HCT116 (cell line): ENCODE measurements around the gene ALDH3B1. TPM values are rescaled to one million over a fixed set of nuclear protein-coding genes. Genes with fewer than 3 reads are reported as not detected.

Source experiments
- ATAC-seq: fragments of 200-7000 bp; cut with Tn5 transposase; 2 replicates; pipeline ENCODE4 v1.9.1; 2020; ENCODE audit warnings: mild to moderate bottlenecking, moderate library complexity
- BruUV-seq: library from RNA; stranded (reverse); fragments of 400-500 nt; replicated peaks from 2 replicates; lab custom pipeline; 2021; lab: Mats Ljungman, UMichigan
- CTCF ChIA-PET: fragments of 300-600 bp; sonication (Branson Sonifier 250); formaldehyde crosslinking; loops from one replicate; lab custom pipeline; 2021; ENCODE audit warnings: antibody characterized with exemption; lab: Charles Lee
- POLR2A ChIA-PET: fragments of 300-600, 350-600 bp; sonication (Branson Sonifier 250); formaldehyde crosslinking; loops from one replicate; lab custom pipeline; 2021; ENCODE audit warnings: antibody characterized with exemption; lab: Charles Lee
- RAD21 ChIA-PET, 2 experiments: fragments of 300-600 bp; sonication (Branson Sonifier 250); formaldehyde crosslinking; loops; one replicate each; lab custom pipeline; 2023; ENCODE audit warnings: low total read pairs in 2 of 2; ENCODE audit not compliant: uncharacterized antibody in 2 of 2, unreplicated experiment in 2 of 2, low non-redundant PET in 1 of 2; lab: Charles Lee
- DNase-seq: peaks from one replicate; pipeline ENCODE4 v3.0.0-alpha.2; 2010; ENCODE audit warnings: low read depth, low spot score
- H2AFZ ChIP-seq: fragments of 200-600 bp; shearing (Covaris generic), sonication (generic); 2 replicates; pipeline ENCODE4 v1.6.1; 2017; ENCODE audit warnings: low read depth, mixed run types, mixed read lengths, antibody characterized with exemption, low read length; ENCODE audit not compliant: poor library complexity, severe bottlenecking
- H3K27ac ChIP-seq: 2 replicates; pipeline ENCODE4 v1.5.1; 2012; ENCODE audit warnings: low read depth, low read length
- H3K27me3 ChIP-seq: fragments of 200-600 bp; sonication (generic); 2 replicates; pipeline ENCODE4 v1.6.1; 2016; ENCODE audit warnings: mixed run types, low read length, mixed read lengths; ENCODE audit not compliant: insufficient read depth
- H3K36me3 ChIP-seq, 2 experiments: fragments of 200-500 bp in 1 of 2; fragments of 200-600 bp in 1 of 2; sonication (Bioruptor generic) in 1 of 2; sonication (generic) in 1 of 2; 2 replicates each; pipeline versions ENCODE4 v1.5.1 to v1.6.1; 2014 to 2016; ENCODE audit warnings: low read length in 2 of 2, inconsistent platforms in 1 of 2, mixed read lengths in 1 of 2, mixed run types in 1 of 2; ENCODE audit not compliant: insufficient read depth in 2 of 2, control insufficient read depth in 1 of 2
- H3K4me1 ChIP-seq, 2 experiments: fragments of 200-600 bp in 1 of 2; sonication (generic) in 1 of 2; 2 replicates each; pipeline versions ENCODE4 v1.5.1 to v1.6.1; 2012 to 2017; ENCODE audit warnings: low read length in 2 of 2, inconsistent platforms in 1 of 2, mild to moderate bottlenecking in 1 of 2, mixed read lengths in 1 of 2, mixed run types in 1 of 2, moderate library complexity in 1 of 2; ENCODE audit not compliant: insufficient read depth in 2 of 2, control insufficient read depth in 1 of 2
- H3K4me2 ChIP-seq: fragments of 200-600 bp; sonication (generic); 2 replicates; pipeline ENCODE4 v1.6.1; 2017; ENCODE audit warnings: mixed run types, low read length, mixed read lengths
- H3K4me3 ChIP-seq, 2 experiments: fragments of 200-600 bp in 1 of 2; sonication (generic) in 1 of 2; replicated peaks in 1 of 2; 2 replicates each; pipeline ENCODE4 v1.5.1; 2011 to 2016; ENCODE audit warnings: low read length in 2 of 2, control low read depth in 1 of 2, low read depth in 1 of 2, mild to moderate bottlenecking in 1 of 2, mixed read lengths in 1 of 2, mixed run types in 1 of 2
- H3K79me2 ChIP-seq: fragments of 200-600 bp; sonication (generic); 2 replicates; pipeline ENCODE4 v1.6.1; 2017; ENCODE audit warnings: mild to moderate bottlenecking, mixed run types, low read length, moderate library complexity, mixed read lengths; ENCODE audit not compliant: insufficient read depth
- H3K9ac ChIP-seq: fragments of 200-600 bp; sonication (generic); 2 replicates; pipeline ENCODE4 v1.6.1; 2016; ENCODE audit warnings: low read length, mixed read lengths
- H3K9me2 ChIP-seq: fragments of 200-600 bp; sonication (generic), shearing (Covaris generic); 2 replicates; pipeline ENCODE4 v1.6.1; 2017; ENCODE audit warnings: mixed run types, mild to moderate bottlenecking, moderate library complexity; ENCODE audit not compliant: insufficient read depth
- H3K9me3 ChIP-seq, 2 experiments: fragments of 200-500 bp in 1 of 2; fragments of 200-600 bp in 1 of 2; sonication (Bioruptor generic) in 1 of 2; sonication (generic) in 1 of 2; 2 replicates each; pipeline ENCODE4 v1.6.1; 2014 to 2017; ENCODE audit warnings: low read length in 2 of 2, mixed read lengths in 2 of 2, inconsistent platforms in 1 of 2, low read depth in 1 of 2, mild to moderate bottlenecking in 1 of 2, mixed run types in 1 of 2, moderate library complexity in 1 of 2; ENCODE audit not compliant: control insufficient read depth in 1 of 2, insufficient read depth in 1 of 2
- H4K20me1 ChIP-seq: fragments of 200-600 bp; sonication (generic), shearing (Covaris generic); 2 replicates; pipeline ENCODE4 v1.6.1; 2017; ENCODE audit warnings: mixed run types, mild to moderate bottlenecking, moderate library complexity; ENCODE audit not compliant: insufficient read depth
- ATF3 ChIP-seq: IDR thresholded peaks from 2 replicates; pipeline ENCODE4 v1.6.1; 2012
- CBX3 ChIP-seq: IDR thresholded peaks from 2 replicates; pipeline ENCODE4 v1.6.1; 2012; ENCODE audit warnings: low read depth
- CEBPB ChIP-seq: IDR thresholded peaks from 2 replicates; pipeline ENCODE4 v1.6.1; 2012; ENCODE audit warnings: low read depth
- CTCF ChIP-seq, 3 experiments: fragments of 200-600 bp in 1 of 3; sonication (generic) in 1 of 3; IDR thresholded peaks in 2 of 3; conservative IDR thresholded peaks in 1 of 3; 2 replicates each; pipeline ENCODE4 v1.5.1; 2012 to 2017; ENCODE audit warnings: low read depth in 2 of 3, low read length in 2 of 3, antibody characterized with exemption in 1 of 3, borderline replicate concordance in 1 of 3, control low read depth in 1 of 3, mild to moderate bottlenecking in 1 of 3, mixed read lengths in 1 of 3, mixed run types in 1 of 3, moderate library complexity in 1 of 3; ENCODE audit not compliant: insufficient read depth in 1 of 3
- EGR1 ChIP-seq: IDR thresholded peaks from 2 replicates; pipeline ENCODE4 v1.6.1; 2012; ENCODE audit warnings: low read depth
- FOSL1 ChIP-seq: IDR thresholded peaks from 2 replicates; pipeline ENCODE4 v1.6.1; 2012; ENCODE audit warnings: low read depth
- JUND ChIP-seq: IDR thresholded peaks from 2 replicates; pipeline ENCODE4 v1.6.1; 2012
- POLR2A ChIP-seq: IDR thresholded peaks from 2 replicates; pipeline ENCODE4 v1.7.0; 2011; ENCODE audit warnings: borderline replicate concordance; ENCODE audit not compliant: insufficient read depth, insufficient read length; ENCODE audit errors: extremely low read depth
- RAD21 ChIP-seq: IDR thresholded peaks from 2 replicates; pipeline ENCODE4 v1.6.1; 2012; ENCODE audit warnings: low read depth, mild to moderate bottlenecking
- SIN3A ChIP-seq: IDR thresholded peaks from 2 replicates; pipeline ENCODE4 v1.6.1; 2012; ENCODE audit warnings: low read depth
- SP1 ChIP-seq: IDR thresholded peaks from 2 replicates; pipeline ENCODE4 v1.6.1; 2012; ENCODE audit warnings: low read depth
- SRF ChIP-seq: IDR thresholded peaks from 2 replicates; pipeline ENCODE4 v1.6.1; 2012; ENCODE audit warnings: low read depth
- TCF7L2 ChIP-seq: IDR thresholded peaks from 2 replicates; pipeline ENCODE4 v1.7.0; 2011; ENCODE audit warnings: borderline replicate concordance, inconsistent platforms; ENCODE audit not compliant: insufficient read depth, insufficient read length; ENCODE audit errors: extremely low read depth
- ZNF274 ChIP-seq: fragments of 200-500 bp; sonication (Bioruptor generic); IDR thresholded peaks from 2 replicates; pipeline ENCODE4 v1.6.1; 2014; ENCODE audit warnings: mild to moderate bottlenecking, low read depth, low read length, inconsistent platforms
- intact Hi-C: fragments of 100-400 bp; cut with micrococcal nuclease; formaldehyde crosslinking; loops from 2 replicates; pipeline ENCODE4 v1.10.0; 2022
- total RNA-seq: library from RNA; stranded (reverse); gene quantifications from one replicate; pipeline ENCODE4 v1.2.1, GENCODE V29; 2021; ENCODE audit not compliant: unreplicated experiment
- TF ChIP-seq, protein P1 (sequence below): IDR thresholded peaks from 2 replicates; pipeline ENCODE4 v1.6.1; 2012

Gene ALDH3B1
- total RNA-seq, 1 experiment from 2014 or later = 25.5 TPM

- TF ChIP-seq TCF7L2 (no peak), ZNF274 (no peak), SP1 (no peak), EGR1 (no peak), SRF (no peak), FOSL1 (no peak), SIN3A (no peak), ATF3 (no peak), RAD21 (no peak)
These were observed 30.2 kb downstream of the ALDH3B1 start (continued) for GRCh38 chr11:68040101-68040956.

DNA sequence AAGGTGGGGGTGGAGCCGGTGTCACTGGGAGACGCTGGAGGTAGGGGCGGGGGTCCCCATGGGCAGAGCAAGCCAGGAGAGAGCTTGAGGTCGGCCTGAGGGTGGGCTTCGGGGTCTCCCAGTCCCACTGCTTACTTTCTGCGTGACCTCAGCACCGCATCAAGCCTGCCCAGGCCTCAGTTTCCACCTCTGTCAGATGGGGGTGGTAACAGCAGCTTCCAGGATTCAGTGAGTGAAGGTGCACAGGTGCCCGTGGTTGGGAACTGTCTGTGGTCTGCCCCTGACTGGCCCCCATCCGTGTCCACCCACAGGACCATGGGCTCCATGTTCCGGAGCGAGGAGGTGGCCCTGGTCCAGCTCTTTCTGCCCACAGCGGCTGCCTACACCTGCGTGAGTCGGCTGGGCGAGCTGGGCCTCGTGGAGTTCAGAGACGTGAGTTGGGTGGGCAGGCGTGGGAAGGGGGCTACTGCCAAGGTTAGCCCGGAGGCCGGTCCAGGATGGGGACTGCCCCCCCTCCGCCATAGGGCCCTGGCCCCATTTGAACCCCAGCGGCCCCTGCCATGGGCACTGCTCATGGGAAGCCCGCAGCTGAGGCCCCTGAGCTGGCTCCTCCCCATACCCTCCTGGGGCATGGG, 30.9 kb downstream of the ALDH3B1 start:
- ChIA-PET POLR2A (no interaction called here), RAD21 (no interaction called here), CTCF (no interaction called here)
- DNase-seq (no peak), ATAC-seq (no peak)
- no peak overlapping the region for H2AFZ ChIP-seq
- peaks cover 9 to 23% of the 10 kb centered on the region in 2 experiments; a peak in 3 of 4 replicates for H3K4me1 ChIP-seq
- H3K4me2 ChIP-seq = no peak overlapping the region
- no peaks in the 10 kb centered on the region for H3K27me3 ChIP-seq
- no peaks in the 10 kb centered on the region for H4K20me1 ChIP-seq
- H3K79me2 ChIP-seq = peaks cover 21% of the 10 kb centered on the region
- H3K9me2 ChIP-seq = no peaks in the 10 kb centered on the region
- no peak overlapping the region; the same call in 1 of the 2 replicates for H3K27ac ChIP-seq
- intact Hi-C loops = no loop called here
- no peak overlapping the region for H3K9ac ChIP-seq
- no peak for TF ChIP-seq CBX3
- TF ChIP-seq, protein P1, sequence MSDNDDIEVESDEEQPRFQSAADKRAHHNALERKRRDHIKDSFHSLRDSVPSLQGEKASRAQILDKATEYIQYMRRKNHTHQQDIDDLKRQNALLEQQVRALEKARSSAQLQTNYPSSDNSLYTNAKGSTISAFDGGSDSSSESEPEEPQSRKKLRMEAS = no peak
- no peak for TF ChIP-seq POLR2A
- TF ChIP-seq ATF3 = no peak
- no peak for TF ChIP-seq CTCF (IDR thresholded peaks at IDR 0.05 in 2 of 3, conservative IDR thresholded peaks at IDR 0.05 in 1 of 3; ENCODE audit: borderline replicate concordance in 1 of 3, insufficient read depth in 1 of 3, low read depth in 2 of 3, low read length in 2 of 3)
- TF ChIP-seq EGR1 = no peak
- no peak for TF ChIP-seq JUND
- no peak for TF ChIP-seq ZNF274
- no peak for TF ChIP-seq SIN3A
- no peak for TF ChIP-seq CEBPB
- no TSS peak for BruUV-seq
- peaks cover 0 to 6% of the 10 kb centered on the region in 2 experiments; a peak in 2 of 4 replicates for H3K36me3 ChIP-seq
- no peaks in the 10 kb centered on the region for H3K9me3 ChIP-seq
- no peak overlapping the region for H3K4me3 ChIP-seq
